Measurements from ENCODE around the gene DENND6A. TPM values are rescaled to one million over a fixed set of nuclear protein-coding genes. Genes with fewer than 3 reads are reported as not detected.
"Not testable (repeated sequence)": the region's sequence is repeated elsewhere in the genome, so short reads cannot be mapped to it uniquely, and the experiment has no call there.

DENND6A gene
- polyA plus RNA-seq (ENCODE audit: insufficient read length in 4 of 4), result 10 to 100 TPM; 21.0 to 37.0 (median 26.9) TPM

- peak; percentile 85 to 86 (median 86) for DNase-seq (ENCODE audit: low read depth in 4 of 4, low spot score in 3 of 4)
Measured at GRCh38 chr3:57692396-57693147, at the start of gene DENND6A. TSS of gene DENND6A (minus strand) at chr3:57693077. CDS start at chr3:57693018, 59 bp downstream.

- DNase-seq (ENCODE audit: low read depth in 4 of 4, low spot score in 3 of 4), result no peak
Measured at GRCh38 chr3:57740027-57740426, 47.1 kb upstream of the DENND6A start.

GRCh38 chr3:57738391-57738790 lies 45.5 kb upstream of the DENND6A start:
- no peak for DNase-seq (ENCODE audit: low read depth in 4 of 4, low spot score in 3 of 4)

GRCh38 chr3:57737840-57738239 lies 45.0 kb upstream of the DENND6A start:
- DNase-seq (ENCODE audit: low read depth in 4 of 4, low spot score in 3 of 4), result no peak

- DNase-seq (ENCODE audit: low read depth in 4 of 4, low spot score in 3 of 4), result no peak
Measured at GRCh38 chr3:57735405-57735804, 42.5 kb upstream of the DENND6A start.

- no peak for DNase-seq (ENCODE audit: low read depth in 4 of 4, low spot score in 3 of 4)
Measured at GRCh38 chr3:57733790-57734189, 40.9 kb upstream of the DENND6A start.

GRCh38 chr3:57731311-57731710 lies 38.4 kb upstream of the DENND6A start:
- no peak for DNase-seq (ENCODE audit: low read depth in 4 of 4, low spot score in 3 of 4)

- DNase-seq (ENCODE audit: low read depth in 4 of 4, low spot score in 3 of 4), result no peak
Measured at GRCh38 chr3:57730682-57731081, 37.8 kb upstream of the DENND6A start.

- no peak for DNase-seq (ENCODE audit: low read depth in 4 of 4, low spot score in 3 of 4)
Measured at GRCh38 chr3:57729334-57730045, 36.6 kb upstream of the DENND6A start.

GRCh38 chr3:57727106-57727505 lies 34.2 kb upstream of the DENND6A start:
- no peak for DNase-seq (ENCODE audit: low read depth in 4 of 4, low spot score in 3 of 4)

- no peak for DNase-seq (ENCODE audit: low read depth in 4 of 4, low spot score in 3 of 4)
Measured at GRCh38 chr3:57726397-57726796, 33.5 kb upstream of the DENND6A start.

- no peak for DNase-seq (ENCODE audit: low read depth in 4 of 4, low spot score in 3 of 4)
Measured at GRCh38 chr3:57718118-57718517, 25.2 kb upstream of the DENND6A start.

GRCh38 chr3:57717205-57717868 lies 24.5 kb upstream of the DENND6A start:
- no peak for DNase-seq (ENCODE audit: low read depth in 4 of 4, low spot score in 3 of 4)

- DNase-seq (ENCODE audit: low read depth in 4 of 4, low spot score in 3 of 4), result no peak
Measured at GRCh38 chr3:57715686-57716085, 22.8 kb upstream of the DENND6A start.

- DNase-seq (ENCODE audit: low read depth in 4 of 4, low spot score in 3 of 4), result no peak
Measured at GRCh38 chr3:57709559-57709958, 16.7 kb upstream of the DENND6A start.

- DNase-seq (ENCODE audit: low read depth in 4 of 4, low spot score in 3 of 4), result no peak
Measured at GRCh38 chr3:57709031-57709430, 16.2 kb upstream of the DENND6A start.

GRCh38 chr3:57706462-57706861 lies 13.6 kb upstream of the DENND6A start:
- no peak for DNase-seq (ENCODE audit: low read depth in 4 of 4, low spot score in 3 of 4)

- DNase-seq (ENCODE audit: low read depth in 4 of 4, low spot score in 3 of 4), result not testable (repeated sequence)
Measured at GRCh38 chr3:57705351-57705750, 12.5 kb upstream of the DENND6A start.

GRCh38 chr3:57701781-57702180 lies 8.9 kb upstream of the DENND6A start:
- no peak for DNase-seq (ENCODE audit: low read depth in 4 of 4, low spot score in 3 of 4)

- DNase-seq (ENCODE audit: low read depth in 4 of 4, low spot score in 3 of 4), result no peak
Measured at GRCh38 chr3:57700737-57701136, 7.9 kb upstream of the DENND6A start.

GRCh38 chr3:57699591-57699990 lies 6.7 kb upstream of the DENND6A start:
- DNase-seq (ENCODE audit: low read depth in 4 of 4, low spot score in 3 of 4), result no peak

Data from right renal pelvis (tissue), 4 donors.